Right lobe of liver (tissue), 4 donors: ENCODE measurements around the gene C4orf17.

Experiments used
- POLR2A ChIP-seq: fragments of 450-650 bp; IDR thresholded peaks from one replicate; pipeline ENCODE4 v1.6.1; 2017; ENCODE audit warnings: antibody characterized with exemption, mild to moderate bottlenecking
- TF ChIP-seq, protein P1 (sequence below), 4 donors: fragments of 200-600 bp in 3 of 4; fragments of 450-650 bp in 1 of 4; IDR thresholded peaks; one replicate each; pipeline versions ENCODE4 v1.5.1 to v1.8.0; 2016 to 2022; ENCODE audit warnings: antibody characterized with exemption in 4 of 4, mild to moderate bottlenecking in 2 of 4
- donor health status: DM: no; HTN: no; CAD: no.
- donor health status: DM: no; HTN: no; CAD: no.
- donor health status: DM: no; HTN: yes; CAD: no.

GRCh38 chr4:99591757-99592156 lies 80.9 kb downstream of the C4orf17 start:
- TF ChIP-seq, protein P1, sequence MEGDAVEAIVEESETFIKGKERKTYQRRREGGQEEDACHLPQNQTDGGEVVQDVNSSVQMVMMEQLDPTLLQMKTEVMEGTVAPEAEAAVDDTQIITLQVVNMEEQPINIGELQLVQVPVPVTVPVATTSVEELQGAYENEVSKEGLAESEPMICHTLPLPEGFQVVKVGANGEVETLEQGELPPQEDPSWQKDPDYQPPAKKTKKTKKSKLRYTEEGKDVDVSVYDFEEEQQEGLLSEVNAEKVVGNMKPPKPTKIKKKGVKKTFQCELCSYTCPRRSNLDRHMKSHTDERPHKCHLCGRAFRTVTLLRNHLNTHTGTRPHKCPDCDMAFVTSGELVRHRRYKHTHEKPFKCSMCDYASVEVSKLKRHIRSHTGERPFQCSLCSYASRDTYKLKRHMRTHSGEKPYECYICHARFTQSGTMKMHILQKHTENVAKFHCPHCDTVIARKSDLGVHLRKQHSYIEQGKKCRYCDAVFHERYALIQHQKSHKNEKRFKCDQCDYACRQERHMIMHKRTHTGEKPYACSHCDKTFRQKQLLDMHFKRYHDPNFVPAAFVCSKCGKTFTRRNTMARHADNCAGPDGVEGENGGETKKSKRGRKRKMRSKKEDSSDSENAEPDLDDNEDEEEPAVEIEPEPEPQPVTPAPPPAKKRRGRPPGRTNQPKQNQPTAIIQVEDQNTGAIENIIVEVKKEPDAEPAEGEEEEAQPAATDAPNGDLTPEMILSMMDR (IDR thresholded peaks at IDR 0.05): no peak
- no peak for TF ChIP-seq POLR2A
